ENCODE results near the gene TMEM223. TPM values are rescaled to one million over a fixed set of nuclear protein-coding genes. Genes with fewer than 3 reads are reported as not detected.
A peak's percentile ranks its signal among the peaks of the same experiment; 100 is the strongest.

TMEM223 gene
- total and polyA plus RNA-seq, 9 of the 15 experiments (the other 6 are each of a cell fraction or from before 2014, with no cell fraction given), result 5.9 to 34.5 (median 19.6) TPM

GRCh38 chr11:62839050-62839945, 47.5 kb upstream of the TMEM223 start, which contains the start of gene WDR74 (continued):
- no peak for TF ChIP-seq TRIM25 (IDR thresholded peaks at IDR 0.05; ENCODE audit: borderline replicate concordance)
- TF ChIP-seq TFAP4 (CRISPR knock-in tag; IDR thresholded peaks at IDR 0.05; ENCODE audit: borderline replicate concordance), result peak; percentile 88
- TF ChIP-seq TCF7 (IDR thresholded peaks at IDR 0.05; ENCODE audit: borderline replicate concordance), result peak; percentile 61; the same call in 1 of the 2 replicates
- TF ChIP-seq HMBOX1 (IDR thresholded peaks at IDR 0.05), result no peak
- TF ChIP-seq ZNF277 (CRISPR knock-in tag; IDR thresholded peaks at IDR 0.05; ENCODE audit: borderline replicate concordance), result no peak
- TF ChIP-seq POLR2A (conservative IDR thresholded peaks at IDR 0.05), result peak; percentile 93
- TF ChIP-seq HOMEZ (CRISPR knock-in tag; IDR thresholded peaks at IDR 0.05), result no peak
- peak; percentile 45; the same call in 1 of the 2 replicates for TF ChIP-seq ZNF143 (CRISPR knock-in tag; IDR thresholded peaks at IDR 0.05)
- peak in 1 of 2 experiments; percentile 72; a peak in 1 of 4 replicates for TF ChIP-seq KDM4B (IDR thresholded peaks at IDR 0.05; ENCODE audit: borderline replicate concordance in 2 of 2, low read depth in 1 of 2)
- no peak for TF ChIP-seq SETDB1 (IDR thresholded peaks at IDR 0.05; ENCODE audit: low read length)
- TF ChIP-seq ZNF583 (CRISPR knock-in tag; IDR thresholded peaks at IDR 0.05), result no peak
- peak; percentile 16 to 95; a peak in 2 of 4 replicates for TF ChIP-seq TBL1XR1 (IDR thresholded peaks at IDR 0.05; ENCODE audit: low read length in 2 of 2)
- no peak for TF ChIP-seq ZNF217 (CRISPR knock-in tag; IDR thresholded peaks at IDR 0.05)
- 0 out of 2 replicates have a peak, but pooled peaks have one; percentile 6 for TF ChIP-seq ZC3H8 (IDR thresholded peaks at IDR 0.05)
- peak; percentile 98 for TF ChIP-seq C11orf30 (IDR thresholded peaks at IDR 0.05; ENCODE audit: low read depth)

Measured in K562 (cell line).